Fibroblast of lung (primary cell): ENCODE measurements around the gene PCDHGA7. TPM values are rescaled to one million over a fixed set of nuclear protein-coding genes. Genes with fewer than 3 reads are reported as not detected.
"Not testable (repeated sequence)": the region's sequence is repeated elsewhere in the genome, so short reads cannot be mapped to it uniquely, and the experiment has no call there.

Experiments
- DNase-seq, 2 donors: peaks; one replicate each; pipeline versions ENCODE4 v3.0.0 to v3.0.0-alpha.2; 2010; ENCODE audit warnings: low read depth in 2 of 2
- H2AFZ ChIP-seq: 2 replicates; pipeline ENCODE4 v1.5.1; 2012; ENCODE audit warnings: low read length, control low read depth, inconsistent platforms
- H3K27ac ChIP-seq: 2 replicates; pipeline ENCODE4 v1.5.1; 2011; ENCODE audit warnings: low read length, control low read depth; ENCODE audit not compliant: insufficient read depth
- H3K27me3 ChIP-seq: 2 replicates; pipeline ENCODE4 v1.5.1; 2011; ENCODE audit warnings: mild to moderate bottlenecking, low read length; ENCODE audit not compliant: control insufficient read depth, insufficient read depth
- H3K36me3 ChIP-seq: 2 replicates; pipeline ENCODE4 v1.5.1; 2011; ENCODE audit warnings: low read length; ENCODE audit not compliant: control insufficient read depth, insufficient read depth
- H3K4me1 ChIP-seq: 2 replicates; pipeline ENCODE4 v1.5.1; 2011; ENCODE audit warnings: low read length; ENCODE audit not compliant: control insufficient read depth, insufficient read depth; ENCODE audit errors: extremely low read depth
- H3K4me2 ChIP-seq: 2 replicates; pipeline ENCODE4 v1.5.1; 2011; ENCODE audit warnings: low read length, control low read depth; ENCODE audit not compliant: insufficient read depth; ENCODE audit errors: extremely low read depth
- H3K4me3 ChIP-seq, 4 experiments: fragments of 200-600 bp in 1 of 4; sonication (generic) in 1 of 4; replicated peaks in 1 of 4; 2 replicates each; pipeline ENCODE4 v1.5.1; 2011 to 2016; ENCODE audit warnings: low read length in 4 of 4, low read depth in 3 of 4, mild to moderate bottlenecking in 3 of 4, control low read depth in 2 of 4, inconsistent platforms in 1 of 4, mixed read lengths in 1 of 4; ENCODE audit not compliant: insufficient read depth in 1 of 4; ENCODE audit errors: control extremely low read depth in 1 of 4
- H3K79me2 ChIP-seq: 2 replicates; pipeline ENCODE4 v1.5.1; 2012; ENCODE audit warnings: mild to moderate bottlenecking, low read length, inconsistent platforms; ENCODE audit not compliant: control insufficient read depth, insufficient read depth
- H3K9ac ChIP-seq: 2 replicates; pipeline ENCODE4 v1.5.1; 2011; ENCODE audit warnings: mild to moderate bottlenecking, low read length, control low read depth; ENCODE audit not compliant: insufficient read depth
- H3K9me3 ChIP-seq: 2 replicates; pipeline ENCODE4 v1.5.1; 2012; ENCODE audit warnings: low read depth, low read length; ENCODE audit not compliant: control insufficient read depth, insufficient read depth
- H4K20me1 ChIP-seq: 2 replicates; pipeline ENCODE4 v1.5.1; 2011; ENCODE audit warnings: low read length; ENCODE audit not compliant: control insufficient read depth, insufficient read depth; ENCODE audit errors: extremely low read depth
- CTCF ChIP-seq, 2 donors: IDR thresholded peaks in 1 of 2; conservative IDR thresholded peaks in 1 of 2; 1 replicate in 1 of 2; 2 replicates in 1 of 2; pipeline ENCODE4 v1.5.1; 2011 to 2012; ENCODE audit warnings: low read length in 2 of 2, control low read depth in 1 of 2, inconsistent platforms in 1 of 2, low read depth in 1 of 2, mild to moderate bottlenecking in 1 of 2
- EZH2 ChIP-seq: IDR thresholded peaks from 2 replicates; pipeline ENCODE4 v1.5.1; 2012; ENCODE audit warnings: low read length, control low read depth, mild to moderate bottlenecking; ENCODE audit errors: missing control alignments
- polyA plus RNA-seq, 2 donors: library from polyadenylated mRNA; depleted of rRNA in 1 of 2; stranded (reverse) in 1 of 2; unstranded in 1 of 2; fragments of >200 nt; gene quantifications; 2 replicates each; pipeline ENCODE4 v1.2.1, GENCODE V29; 2011 to 2012; ENCODE audit warnings: missing spikeins in 1 of 2
- total RNA-seq: library from RNA; depleted of rRNA; stranded (reverse); fragments of >200 nt; gene quantifications from 2 replicates; pipeline ENCODE4 v1.2.1, GENCODE V29; 2014

The PCDHGA7 gene
- total and polyA plus RNA-seq, 2 donors (not counting 1 experiment from before 2014, with no cell fraction given): 2.7 to 6.8 TPM

GRCh38 chr5:141371572-141372475 lies 10.7 kb upstream of the PCDHGA7 start:
- no peaks in the 10 kb centered on the region for H3K4me1 ChIP-seq
- H3K27ac ChIP-seq: no peak overlapping the region
- peaks cover 2% of the 10 kb centered on the region for H3K9me3 ChIP-seq
- no peaks in the 10 kb centered on the region for H3K36me3 ChIP-seq
- H3K4me2 ChIP-seq: no peak overlapping the region
- no peak for TF ChIP-seq CTCF (conservative IDR thresholded peaks at IDR 0.05 in 1 of 2, IDR thresholded peaks at IDR 0.05 in 1 of 2; ENCODE audit: low read depth in 1 of 2, low read length in 2 of 2)
- no peak for TF ChIP-seq EZH2
- no peaks in the 10 kb centered on the region for H4K20me1 ChIP-seq
- no peaks in the 10 kb centered on the region for H3K79me2 ChIP-seq
- no peak overlapping the region for H3K9ac ChIP-seq
- no peak for DNase-seq
- no peak overlapping the region for H2AFZ ChIP-seq
- peaks cover 8% of the 10 kb centered on the region for H3K27me3 ChIP-seq
- H3K4me3 ChIP-seq: no peak overlapping the region

GRCh38 chr5:141373673-141374317 lies 8.7 kb upstream of the PCDHGA7 start, which contains the start of gene PCDHGA6:
Gene PCDHGA6 (plus strand): TSS chr5:141373891. CDS start chr5:141374084, 193 bp downstream.
- Histone ChIP-seq H3K79me2 (no peaks in the 10 kb centered on the region), H3K9ac (no peak within 1 kb of the TSS), H3K4me3 (peak within 1 kb of the TSS; percentile 38 to 48 (median 46)), H3K4me2 (peak within 1 kb of the TSS; percentile 59), H3K36me3 (no peaks in the 10 kb centered on the region), H3K4me1 (no peaks in the 10 kb centered on the region), H3K9me3 (peaks cover 2% of the 10 kb centered on the region), H2AFZ (peak within 1 kb of the TSS; percentile 60), H4K20me1 (no peaks in the 10 kb centered on the region), H3K27me3 (peaks cover 8% of the 10 kb centered on the region), H3K27ac (no peak within 1 kb of the TSS)
- TF ChIP-seq CTCF (conservative IDR thresholded peaks at IDR 0.05 in 1 of 2, IDR thresholded peaks at IDR 0.05 in 1 of 2; ENCODE audit: low read depth in 1 of 2, low read length in 2 of 2) (peak; percentile 41 to 61), EZH2 (no peak)
- DNase-seq: peak; percentile 25 to 57

- Histone ChIP-seq H3K79me2 (no peaks in the 10 kb centered on the region), H3K4me2 (no peak overlapping the region), H3K27ac (no peak overlapping the region), H3K9me3 (peaks cover 2% of the 10 kb centered on the region), H3K27me3 (peaks cover 8% of the 10 kb centered on the region), H3K9ac (no peak overlapping the region), H3K36me3 (no peaks in the 10 kb centered on the region), H4K20me1 (no peaks in the 10 kb centered on the region), H3K4me3 (peak overlapping the region in 1 of 4 experiments; percentile 48), H3K4me1 (no peaks in the 10 kb centered on the region), H2AFZ (no peak overlapping the region)
- DNase-seq: no peak
- TF ChIP-seq CTCF (conservative IDR thresholded peaks at IDR 0.05 in 1 of 2, IDR thresholded peaks at IDR 0.05 in 1 of 2; ENCODE audit: low read depth in 1 of 2, low read length in 2 of 2): no peak
- TF ChIP-seq EZH2: no peak
Measured at GRCh38 chr5:141374627-141375026, 7.9 kb upstream of the PCDHGA7 start.

- H4K20me1 ChIP-seq, H3K36me3 ChIP-seq, H3K27me3 ChIP-seq, H3K27ac ChIP-seq, H3K4me2 ChIP-seq, H3K9ac ChIP-seq, H3K4me1 ChIP-seq, DNase-seq, H3K79me2 ChIP-seq, H3K9me3 ChIP-seq, H3K4me3 ChIP-seq, H2AFZ ChIP-seq: not testable (repeated sequence)
Measured at GRCh38 chr5:141375444-141376155, 6.9 kb upstream of the PCDHGA7 start.
